ENCODE data around the gene LGALS14. TPM values are rescaled to one million over a fixed set of nuclear protein-coding genes. Genes with fewer than 3 reads are reported as not detected.
"Not testable (repeated sequence)": the region's sequence is repeated elsewhere in the genome, so short reads cannot be mapped to it uniquely, and the experiment has no call there.

LGALS14 gene
- total RNA-seq, 3 donors from 2014 or later = not detected

GRCh38 chr19:39709026-39709872 lies 5.0 kb downstream of the LGALS14 start:
- Histone ChIP-seq H3K4me3 (no peak overlapping the region), H3K4me1 (no peaks in the 10 kb centered on the region), H3K27me3 (no peaks in the 10 kb centered on the region), H3K27ac (no peak overlapping the region), H3K36me3 (no peaks in the 10 kb centered on the region), H3K9me3 (no peaks in the 10 kb centered on the region)
- no peak for TF ChIP-seq CTCF (IDR thresholded peaks at IDR 0.05)
- no peak for TF ChIP-seq POLR2A (IDR thresholded peaks at IDR 0.05)
- TF ChIP-seq POLR2AphosphoS5 (IDR thresholded peaks at IDR 0.05) = no peak
- DNase-seq (ENCODE audit: low spot score in 2 of 2) = no peak
- intact Hi-C loops (cut with DNase I; ENCODE audit: low total_unique reads) = loop anchor here (5.0 kb wide), 1 partner anchor 1347 kb away; no protein-coding TSS in a partner anchor

GRCh38 chr19:39710333-39710890 lies 6.1 kb downstream of the LGALS14 start:
- Histone ChIP-seq H3K4me3 (no peak overlapping the region), H3K4me1 (no peaks in the 10 kb centered on the region), H3K9me3 (no peaks in the 10 kb centered on the region), H3K36me3 (no peaks in the 10 kb centered on the region), H3K27me3 (no peaks in the 10 kb centered on the region), H3K27ac (no peak overlapping the region)
- intact Hi-C loops (cut with DNase I; ENCODE audit: low total_unique reads) = no loop called here
- no peak for DNase-seq (ENCODE audit: low spot score in 2 of 2)
- TF ChIP-seq POLR2A (IDR thresholded peaks at IDR 0.05) = no peak
- no peak for TF ChIP-seq POLR2AphosphoS5 (IDR thresholded peaks at IDR 0.05)

GRCh38 chr19:39720144-39720543 lies 15.9 kb downstream of the LGALS14 start:
- H3K9me3 ChIP-seq; H3K36me3 ChIP-seq; intact Hi-C loops (cut with DNase I; ENCODE audit: low total_unique reads); DNase-seq (ENCODE audit: low spot score in 2 of 2); H3K27ac ChIP-seq; H3K27me3 ChIP-seq; H3K4me1 ChIP-seq; H3K4me3 ChIP-seq: not testable (repeated sequence)

GRCh38 chr19:39725995-39726394 lies 21.7 kb downstream of the LGALS14 start:
- H3K9me3 ChIP-seq = no peaks in the 10 kb centered on the region
- DNase-seq (ENCODE audit: low spot score in 2 of 2) = no peak
- no peak for TF ChIP-seq POLR2A (IDR thresholded peaks at IDR 0.05)
- TF ChIP-seq POLR2AphosphoS5 (IDR thresholded peaks at IDR 0.05) = no peak
- no peak for TF ChIP-seq CTCF (IDR thresholded peaks at IDR 0.05)
- no peak overlapping the region for H3K4me3 ChIP-seq
- H3K4me1 ChIP-seq = no peaks in the 10 kb centered on the region
- intact Hi-C loops (cut with DNase I; ENCODE audit: low total_unique reads) = no loop called here
- H3K27me3 ChIP-seq = no peaks in the 10 kb centered on the region
- H3K27ac ChIP-seq = no peak overlapping the region
- no peaks in the 10 kb centered on the region for H3K36me3 ChIP-seq

- intact Hi-C loops (cut with DNase I; ENCODE audit: low total_unique reads) = no loop called here
- H3K36me3 ChIP-seq = no peaks in the 10 kb centered on the region
- no peaks in the 10 kb centered on the region for H3K4me1 ChIP-seq
- no peak for TF ChIP-seq POLR2A (IDR thresholded peaks at IDR 0.05)
- no peak for TF ChIP-seq CTCF (IDR thresholded peaks at IDR 0.05)
- no peak for TF ChIP-seq POLR2AphosphoS5 (IDR thresholded peaks at IDR 0.05)
- no peak overlapping the region for H3K27ac ChIP-seq
- H3K4me3 ChIP-seq = no peak overlapping the region
- no peaks in the 10 kb centered on the region for H3K27me3 ChIP-seq
- DNase-seq (ENCODE audit: low spot score in 2 of 2) = no peak
- H3K9me3 ChIP-seq = no peaks in the 10 kb centered on the region
Measured at GRCh38 chr19:39727070-39727800, 23.0 kb downstream of the LGALS14 start.

- Histone ChIP-seq H3K27ac (no peak overlapping the region), H3K4me3 (no peak overlapping the region), H3K4me1 (no peaks in the 10 kb centered on the region), H3K9me3 (no peaks in the 10 kb centered on the region), H3K27me3 (no peaks in the 10 kb centered on the region), H3K36me3 (no peaks in the 10 kb centered on the region)
- no peak for DNase-seq (ENCODE audit: low spot score in 2 of 2)
- TF ChIP-seq CTCF (IDR thresholded peaks at IDR 0.05) (no peak), POLR2AphosphoS5 (IDR thresholded peaks at IDR 0.05) (no peak), POLR2A (IDR thresholded peaks at IDR 0.05) (no peak)
- intact Hi-C loops (cut with DNase I; ENCODE audit: low total_unique reads) = no loop called here
Measured at GRCh38 chr19:39728040-39728439, 23.8 kb downstream of the LGALS14 start.
